Uterus (tissue), 2 donors: ENCODE results near the gene TGIF2.

Experiments
- POLR2A ChIP-seq, 2 donors: fragments of 450-650 bp; IDR thresholded peaks; one replicate each; pipeline ENCODE4 v1.6.1; 2016; ENCODE audit warnings: antibody characterized with exemption in 2 of 2, mild to moderate bottlenecking in 1 of 2, moderate library complexity in 1 of 2
- TF ChIP-seq, protein P1 (sequence below), 4 experiments: fragments of 200-600 bp in 2 of 4; fragments of 450-650 bp in 2 of 4; sonication (generic) in 2 of 4; IDR thresholded peaks; one replicate each; pipeline ENCODE4 v1.5.1; 2016 to 2019; ENCODE audit warnings: antibody characterized with exemption in 4 of 4, mild to moderate bottlenecking in 2 of 4, moderate library complexity in 1 of 4

GRCh38 chr20:36582322-36582721 is 8.9 kb downstream of the TGIF2 start:
- TF ChIP-seq, protein P1, sequence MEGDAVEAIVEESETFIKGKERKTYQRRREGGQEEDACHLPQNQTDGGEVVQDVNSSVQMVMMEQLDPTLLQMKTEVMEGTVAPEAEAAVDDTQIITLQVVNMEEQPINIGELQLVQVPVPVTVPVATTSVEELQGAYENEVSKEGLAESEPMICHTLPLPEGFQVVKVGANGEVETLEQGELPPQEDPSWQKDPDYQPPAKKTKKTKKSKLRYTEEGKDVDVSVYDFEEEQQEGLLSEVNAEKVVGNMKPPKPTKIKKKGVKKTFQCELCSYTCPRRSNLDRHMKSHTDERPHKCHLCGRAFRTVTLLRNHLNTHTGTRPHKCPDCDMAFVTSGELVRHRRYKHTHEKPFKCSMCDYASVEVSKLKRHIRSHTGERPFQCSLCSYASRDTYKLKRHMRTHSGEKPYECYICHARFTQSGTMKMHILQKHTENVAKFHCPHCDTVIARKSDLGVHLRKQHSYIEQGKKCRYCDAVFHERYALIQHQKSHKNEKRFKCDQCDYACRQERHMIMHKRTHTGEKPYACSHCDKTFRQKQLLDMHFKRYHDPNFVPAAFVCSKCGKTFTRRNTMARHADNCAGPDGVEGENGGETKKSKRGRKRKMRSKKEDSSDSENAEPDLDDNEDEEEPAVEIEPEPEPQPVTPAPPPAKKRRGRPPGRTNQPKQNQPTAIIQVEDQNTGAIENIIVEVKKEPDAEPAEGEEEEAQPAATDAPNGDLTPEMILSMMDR (IDR thresholded peaks at IDR 0.05) = no peak
- TF ChIP-seq POLR2A (IDR thresholded peaks at IDR 0.05) = no peak
